PC-3 (cell line): ENCODE measurements around the gene SNTG2. TPM values are rescaled to one million over a fixed set of nuclear protein-coding genes. Genes with fewer than 3 reads are reported as not detected.

Source experiments
- ATAC-seq: fragments of 200-7000 bp; cut with Tn5 transposase; 2 replicates; pipeline ENCODE4 v1.9.1; 2020; ENCODE audit warnings: mild to moderate bottlenecking, moderate library complexity
- BruUV-seq: library from RNA; stranded (reverse); fragments of 400-500 nt; replicated peaks from 2 replicates; lab custom pipeline; 2021; lab: Mats Ljungman, UMichigan
- CTCF ChIA-PET: fragments of 300-600 bp; sonication (Branson Sonifier 250); formaldehyde crosslinking; loops from one replicate; lab custom pipeline; 2022; ENCODE audit warnings: antibody characterized with exemption; lab: Charles Lee
- POLR2A ChIA-PET: fragments of 300-600 bp; sonication (Branson Sonifier 250); formaldehyde crosslinking; loops from one replicate; lab custom pipeline; 2022; ENCODE audit warnings: antibody characterized with exemption; ENCODE audit not compliant: unreplicated experiment; lab: Charles Lee
- DNase-seq: peaks from one replicate; pipeline ENCODE4 v3.0.0-alpha.2; 2015
- H2AFZ ChIP-seq: fragments of 300-600 bp; sonication (generic); 2 replicates; pipeline ENCODE4 v1.6.0; 2016; ENCODE audit warnings: antibody characterized with exemption, low read length
- H3F3A ChIP-seq: fragments of 300-600 bp; sonication (generic); one replicate; pipeline ENCODE4 v1.6.0; 2017; ENCODE audit warnings: antibody characterized with exemption, low read length, control low read depth, mild to moderate bottlenecking; ENCODE audit not compliant: unreplicated experiment
- H3K27ac ChIP-seq: fragments of 300-600 bp; sonication (generic); 2 replicates; pipeline ENCODE4 v1.5.1; 2016; ENCODE audit warnings: mild to moderate bottlenecking, low read length
- H3K27me3 ChIP-seq: fragments of 300-600 bp; sonication (generic); 2 replicates; pipeline ENCODE4 v1.6.1; 2016; ENCODE audit warnings: low read length, mixed read lengths
- H3K36me3 ChIP-seq: fragments of 300-600 bp; sonication (generic); 2 replicates; pipeline ENCODE4 v1.6.1; 2016; ENCODE audit warnings: low read depth, mixed run types, low read length, mixed read lengths
- H3K4me1 ChIP-seq: fragments of 300-600 bp; sonication (generic); 2 replicates; pipeline ENCODE4 v1.5.1; 2016; ENCODE audit warnings: low read length; ENCODE audit not compliant: insufficient read depth
- H3K4me2 ChIP-seq: fragments of 300-600 bp; sonication (generic); 2 replicates; pipeline ENCODE4 v1.6.0; 2016; ENCODE audit warnings: low read length
- H3K4me3 ChIP-seq: fragments of 300-600 bp; sonication (generic); 2 replicates; pipeline ENCODE4 v1.5.1; 2016; ENCODE audit warnings: mild to moderate bottlenecking, low read length, mixed read lengths
- H3K79me2 ChIP-seq: fragments of 300-600 bp; sonication (generic); 2 replicates; pipeline ENCODE4 v1.6.1; 2017; ENCODE audit warnings: low read length, mixed read lengths
- H3K9ac ChIP-seq: fragments of 300-600 bp; sonication (generic); 2 replicates; pipeline ENCODE4 v1.6.0; 2016; ENCODE audit warnings: mild to moderate bottlenecking, low read length
- H3K9me2 ChIP-seq: fragments of 300-600 bp; sonication (generic); replicated peaks from 2 replicates; pipeline ENCODE4 v1.6.1; 2016; ENCODE audit warnings: mixed run types, low read length, mixed read lengths
- H3K9me3 ChIP-seq: fragments of 300-600 bp; sonication (generic); 2 replicates; pipeline ENCODE4 v1.6.1; 2016; ENCODE audit warnings: low read length, mixed read lengths
- H4K20me1 ChIP-seq: fragments of 300-600 bp; sonication (generic); 2 replicates; pipeline ENCODE4 v1.6.1; 2016; ENCODE audit warnings: low read length, mixed read lengths
- CTCF ChIP-seq: fragments of 300-600 bp; sonication (generic); conservative IDR thresholded peaks from 2 replicates; pipeline ENCODE4 v1.5.1; 2017; ENCODE audit warnings: antibody characterized with exemption, low read depth, mild to moderate bottlenecking, low read length
- EZH2 ChIP-seq: fragments of 300-600 bp; sonication (generic); IDR thresholded peaks from one replicate; pipeline ENCODE4 v1.6.1; 2017; ENCODE audit warnings: antibody characterized with exemption, mild to moderate bottlenecking, low read length; ENCODE audit not compliant: unreplicated experiment
- EZH2phosphoT487 ChIP-seq: fragments of 300-600 bp; sonication (generic); IDR thresholded peaks from 2 replicates; pipeline ENCODE4 v1.6.1; 2018; ENCODE audit warnings: mild to moderate bottlenecking, antibody characterized with exemption, low read length, borderline replicate concordance
- intact Hi-C: fragments of 100-400 bp; cut with micrococcal nuclease; formaldehyde crosslinking; loops from 2 replicates; pipeline ENCODE4 v1.9.0; 2023
- total RNA-seq: library from RNA; depleted of rRNA; stranded (reverse); fragments of >200 nt; gene quantifications from 2 replicates; pipeline ENCODE4 v1.2.3, GENCODE V29; 2014

SNTG2 gene
- total RNA-seq, 1 experiment from 2014 or later, result not detected

- Histone ChIP-seq H3K4me3 (no peak overlapping the region), H3K79me2 (no peaks in the 10 kb centered on the region), H3K9ac (no peak overlapping the region), H3K9me3 (no peaks in the 10 kb centered on the region), H2AFZ (no peak overlapping the region), H3F3A (no peaks in the 10 kb centered on the region), H3K9me2 (no peaks in the 10 kb centered on the region), H3K27ac (no peak overlapping the region), H3K36me3 (no peaks in the 10 kb centered on the region), H3K4me2 (no peak overlapping the region), H3K27me3 (peaks cover 97% of the 10 kb centered on the region), H3K4me1 (no peaks in the 10 kb centered on the region), H4K20me1 (no peaks in the 10 kb centered on the region)
- POLR2A ChIA-PET, result no interaction called here
- ATAC-seq, result no peak
- DNase-seq, result no peak
- intact Hi-C loops, result no loop called here
- CTCF ChIA-PET, result no interaction called here
- TF ChIP-seq EZH2 (no peak), EZH2phosphoT487 (no peak), CTCF (no peak)
- no TSS peak for BruUV-seq
Observed at GRCh38 chr2:1398191-1398590, 447.5 kb downstream of the SNTG2 start.

- H3F3A ChIP-seq, result no peaks in the 10 kb centered on the region
- no peaks in the 10 kb centered on the region for H3K79me2 ChIP-seq
- no peaks in the 10 kb centered on the region for H3K4me1 ChIP-seq
- no peak for ATAC-seq
- CTCF ChIA-PET, result no interaction called here
- H3K27me3 ChIP-seq, result peaks cover 91% of the 10 kb centered on the region
- H3K9ac ChIP-seq, result no peak overlapping the region
- TF ChIP-seq EZH2phosphoT487 (no peak), EZH2 (no peak), CTCF (no peak)
- POLR2A ChIA-PET, result no interaction called here
- no peak overlapping the region for H3K27ac ChIP-seq
- no peak overlapping the region for H3K4me3 ChIP-seq
- no peaks in the 10 kb centered on the region for H3K9me3 ChIP-seq
- no peaks in the 10 kb centered on the region for H4K20me1 ChIP-seq
- H3K9me2 ChIP-seq, result no peaks in the 10 kb centered on the region
- H2AFZ ChIP-seq, result no peak overlapping the region
- no TSS peak for BruUV-seq
- no peak for DNase-seq
- no peaks in the 10 kb centered on the region for H3K36me3 ChIP-seq
- H3K4me2 ChIP-seq, result no peak overlapping the region
- intact Hi-C loops, result no loop called here
Observed at GRCh38 chr2:1400943-1401735, 450.5 kb downstream of the SNTG2 start.

GRCh38 chr2:1402064-1402463 lies 451.4 kb downstream of the SNTG2 start:
- CTCF ChIA-PET, result no interaction called here
- no peaks in the 10 kb centered on the region for H4K20me1 ChIP-seq
- BruUV-seq, result no TSS peak
- no peak for TF ChIP-seq EZH2
- no peak for TF ChIP-seq EZH2phosphoT487
- no peak for TF ChIP-seq CTCF
- no peak overlapping the region for H3K27ac ChIP-seq
- H3K27me3 ChIP-seq, result peaks cover 90% of the 10 kb centered on the region
- H3K4me3 ChIP-seq, result no peak overlapping the region
- H3K9me3 ChIP-seq, result no peaks in the 10 kb centered on the region
- H3K4me1 ChIP-seq, result no peaks in the 10 kb centered on the region
- no peak overlapping the region for H3K9ac ChIP-seq
- no peaks in the 10 kb centered on the region for H3K9me2 ChIP-seq
- ATAC-seq (no peak), DNase-seq (no peak)
- H3F3A ChIP-seq, result no peaks in the 10 kb centered on the region
- H3K36me3 ChIP-seq, result no peaks in the 10 kb centered on the region
- no peak overlapping the region for H3K4me2 ChIP-seq
- H3K79me2 ChIP-seq, result no peaks in the 10 kb centered on the region
- POLR2A ChIA-PET, result no interaction called here
- intact Hi-C loops, result no loop called here
- no peak overlapping the region for H2AFZ ChIP-seq
